OCI-LY7 (cell line): ENCODE results near the gene FGGY. TPM values are rescaled to one million over a fixed set of nuclear protein-coding genes. Genes with fewer than 3 reads are reported as not detected.

Source experiments
- BruUV-seq: library from RNA; stranded (reverse); fragments of 400-500 nt; replicated peaks from 2 replicates; lab custom pipeline; 2021; lab: Mats Ljungman, UMichigan
- CTCF ChIA-PET: fragments of 300-600 bp; sonication (Branson Sonifier 250); formaldehyde crosslinking; loops from one replicate; lab custom pipeline; 2022; ENCODE audit warnings: antibody characterized with exemption; ENCODE audit not compliant: unreplicated experiment; lab: Charles Lee
- POLR2A ChIA-PET: fragments of 300-600 bp; sonication (Branson Sonifier 250); formaldehyde crosslinking; loops from one replicate; lab custom pipeline; 2022; ENCODE audit warnings: antibody characterized with exemption; lab: Charles Lee
- DNase-seq: peaks from one replicate; pipeline ENCODE4 v3.0.0-alpha.2; 2015; ENCODE audit warnings: low spot score
- H2AFZ ChIP-seq: fragments of 200-600 bp; sonication (generic), shearing (Covaris generic); 2 replicates; pipeline ENCODE4 v1.6.1; 2014; ENCODE audit warnings: mild to moderate bottlenecking, antibody characterized with exemption, low read length, moderate library complexity
- H3K27ac ChIP-seq: fragments of 200-600 bp; sonication (generic); 2 replicates; pipeline ENCODE4 v1.5.1; 2014; ENCODE audit warnings: mixed run types, low read depth, mild to moderate bottlenecking, moderate library complexity, low read length, inconsistent platforms; ENCODE audit not compliant: poor library complexity, severe bottlenecking
- H3K36me3 ChIP-seq: fragments of 200-600 bp; sonication (generic); 2 replicates; pipeline ENCODE4 v1.6.1; 2014; ENCODE audit warnings: mild to moderate bottlenecking, antibody characterized with exemption, low read length, moderate library complexity, mixed read lengths; ENCODE audit not compliant: insufficient read depth
- H3K4me1 ChIP-seq: fragments of 200-600 bp; sonication (generic); 2 replicates; pipeline ENCODE4 v1.5.1; 2014; ENCODE audit warnings: mild to moderate bottlenecking, low read length; ENCODE audit not compliant: insufficient read depth, poor library complexity, severe bottlenecking
- H3K4me2 ChIP-seq: fragments of 200-600 bp; sonication (generic); 2 replicates; pipeline ENCODE4 v1.6.1; 2014; ENCODE audit warnings: mild to moderate bottlenecking, low read length
- H3K4me3 ChIP-seq: fragments of 200-600 bp; sonication (generic); 2 replicates; pipeline ENCODE4 v1.5.1; 2014; ENCODE audit warnings: mild to moderate bottlenecking, low read depth, low read length; ENCODE audit not compliant: poor library complexity, severe bottlenecking
- H3K79me2 ChIP-seq: fragments of 200-600 bp; sonication (generic); 2 replicates; pipeline ENCODE4 v1.6.1; 2016; ENCODE audit warnings: low read depth, mild to moderate bottlenecking, low read length, moderate library complexity, mixed read lengths; ENCODE audit not compliant: insufficient read depth
- H3K9me2 ChIP-seq: fragments of 200-600 bp; sonication (generic); 2 replicates; pipeline ENCODE4 v1.6.1; 2016; ENCODE audit warnings: mild to moderate bottlenecking, low read length, mixed read lengths; ENCODE audit not compliant: insufficient read depth
- H3K9me3 ChIP-seq: fragments of 200-600 bp; sonication (generic); 2 replicates; pipeline ENCODE4 v1.6.1; 2014; ENCODE audit warnings: mild to moderate bottlenecking, mixed run types, low read length, mixed read lengths
- H4K20me1 ChIP-seq: fragments of 200-600 bp; sonication (generic); 2 replicates; pipeline ENCODE4 v1.6.1; 2014; ENCODE audit warnings: mild to moderate bottlenecking, antibody characterized with exemption, low read length, moderate library complexity, mixed read lengths; ENCODE audit not compliant: insufficient read depth
- CTCF ChIP-seq: fragments of 200-600 bp; sonication (generic); conservative IDR thresholded peaks from 2 replicates; pipeline ENCODE4 v1.5.1; 2014; ENCODE audit warnings: mild to moderate bottlenecking, antibody characterized with exemption, low read length, moderate library complexity, mixed read lengths
- EZH2phosphoT487 ChIP-seq: fragments of 200-600 bp; sonication (generic); IDR thresholded peaks from 2 replicates; pipeline ENCODE4 v1.6.1; 2018; ENCODE audit warnings: low read depth, borderline replicate concordance, mild to moderate bottlenecking, mixed run types, antibody characterized with exemption, low read length, moderate library complexity, mixed read lengths
- intact Hi-C: fragments of 100-400 bp; cut with micrococcal nuclease; formaldehyde crosslinking; loops from one replicate; pipeline ENCODE4 v1.10.0; 2022; ENCODE audit not compliant: unreplicated experiment
- total RNA-seq, 2 experiments: library from RNA; depleted of rRNA in 1 of 2; stranded (reverse); fragments of >200 nt in 1 of 2; shearing (Covaris generic) in 1 of 2; gene quantifications; 2 replicates each; pipeline ENCODE4 v1.2.3, GENCODE V29; 2014 to 2022

The FGGY gene
- total RNA-seq, 2 experiments from 2014 or later: 0.63 to 4.5 TPM

GRCh38 chr1:59323879-59324278 is 27.0 kb downstream of the FGGY start:
- no peak overlapping the region for H3K4me2 ChIP-seq
- no peaks in the 10 kb centered on the region for H3K36me3 ChIP-seq
- no peak overlapping the region for H2AFZ ChIP-seq
- DNase-seq: no peak
- intact Hi-C loops: no loop called here
- no peaks in the 10 kb centered on the region for H3K4me1 ChIP-seq
- H3K9me3 ChIP-seq: no peaks in the 10 kb centered on the region
- no peak overlapping the region for H3K27ac ChIP-seq
- no peak overlapping the region for H3K4me3 ChIP-seq
- H4K20me1 ChIP-seq: no peaks in the 10 kb centered on the region
- no peaks in the 10 kb centered on the region for H3K9me2 ChIP-seq
- no peaks in the 10 kb centered on the region for H3K79me2 ChIP-seq
- ChIA-PET POLR2A (interaction anchor here (0.7 kb wide), 1 partner anchor 15 kb away, joined by 4 read pairs; no protein-coding TSS in a partner anchor), CTCF (no interaction called here)
- no peak for TF ChIP-seq CTCF
- no peak for TF ChIP-seq EZH2phosphoT487
- BruUV-seq: no TSS peak

GRCh38 chr1:59328353-59328752 is 31.5 kb downstream of the FGGY start:
- Histone ChIP-seq H2AFZ (no peak overlapping the region), H3K9me3 (no peaks in the 10 kb centered on the region), H3K4me3 (no peak overlapping the region), H3K36me3 (no peaks in the 10 kb centered on the region), H3K4me2 (no peak overlapping the region), H3K9me2 (no peaks in the 10 kb centered on the region), H3K27ac (no peak overlapping the region), H3K79me2 (no peaks in the 10 kb centered on the region), H4K20me1 (no peaks in the 10 kb centered on the region), H3K4me1 (no peaks in the 10 kb centered on the region)
- intact Hi-C loops: no loop called here
- no peak for DNase-seq
- ChIA-PET CTCF (no interaction called here), POLR2A (interaction anchor here (0.7 to 1.1 kb wide), 4 partner anchors 14 to 792 kb away, joined by 3 read pairs; no protein-coding TSS in a partner anchor)
- no TSS peak for BruUV-seq
- TF ChIP-seq EZH2phosphoT487 (no peak), CTCF (no peak)

GRCh38 chr1:59329412-59330053 is 32.6 kb downstream of the FGGY start:
- no peak overlapping the region for H2AFZ ChIP-seq
- no peaks in the 10 kb centered on the region for H3K36me3 ChIP-seq
- ChIA-PET CTCF (no interaction called here), POLR2A (interaction anchor here (1.1 kb wide), 3 partner anchors 14 to 23 kb away, joined by 3 read pairs; no protein-coding TSS in a partner anchor)
- no peak for DNase-seq
- H3K9me2 ChIP-seq: no peaks in the 10 kb centered on the region
- TF ChIP-seq EZH2phosphoT487: no peak
- no peak for TF ChIP-seq CTCF
- no peak overlapping the region for H3K27ac ChIP-seq
- no peaks in the 10 kb centered on the region for H3K9me3 ChIP-seq
- H3K4me1 ChIP-seq: no peaks in the 10 kb centered on the region
- no peak overlapping the region for H3K4me3 ChIP-seq
- no peaks in the 10 kb centered on the region for H4K20me1 ChIP-seq
- H3K79me2 ChIP-seq: no peaks in the 10 kb centered on the region
- no peak overlapping the region for H3K4me2 ChIP-seq
- intact Hi-C loops: no loop called here
- no TSS peak for BruUV-seq
